H1 (cell line): ENCODE measurements around the gene NEURL1B.

ENCODE experiments used
- GABPA ChIP-seq: IDR thresholded peaks from 2 replicates; pipeline ENCODE4 v1.6.1; 2011; ENCODE audit warnings: mild to moderate bottlenecking, low read length, moderate library complexity, borderline replicate concordance; ENCODE audit not compliant: insufficient read depth
- RAD21 ChIP-seq, 2 experiments: IDR thresholded peaks in 1 of 2; conservative IDR thresholded peaks in 1 of 2; 2 replicates each; pipeline ENCODE4 v1.6.1; 2011; ENCODE audit warnings: low read depth in 2 of 2, low read length in 2 of 2, improper control_type of control experiment in 1 of 2, inconsistent platforms in 1 of 2, mild to moderate bottlenecking in 1 of 2, moderate library complexity in 1 of 2
- YY1 ChIP-seq: IDR thresholded peaks from 2 replicates; pipeline ENCODE4 v1.6.1; 2011; ENCODE audit warnings: low read depth, mild to moderate bottlenecking, low read length
- TF ChIP-seq, protein P1 (sequence below): IDR thresholded peaks from 2 replicates; pipeline ENCODE4 v1.6.1; 2011; ENCODE audit warnings: low read length, improper control_type of control experiment

DNA sequence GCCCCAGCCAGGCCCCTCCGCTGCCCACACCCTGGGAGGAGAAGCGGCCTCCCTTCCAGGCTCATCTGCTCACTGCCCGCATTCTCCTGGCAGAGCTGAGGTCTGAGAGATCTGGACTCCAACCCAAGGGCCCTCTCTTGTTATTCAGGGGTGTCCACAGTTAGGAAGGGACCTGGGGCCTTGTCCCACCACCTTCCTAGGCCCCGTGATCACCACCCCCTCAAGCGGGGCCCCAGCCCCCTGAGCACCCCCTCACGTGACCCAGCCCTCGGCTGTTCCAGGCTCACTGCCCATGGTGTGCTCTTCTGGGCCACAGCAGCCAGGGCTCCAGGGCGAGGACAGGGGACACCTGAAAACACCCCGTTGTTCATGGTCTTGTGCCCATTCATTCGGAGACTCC is 48.7 kb downstream of the NEURL1B start:
- no peak for TF ChIP-seq YY1
- no peak for TF ChIP-seq GABPA
- TF ChIP-seq, protein P1, sequence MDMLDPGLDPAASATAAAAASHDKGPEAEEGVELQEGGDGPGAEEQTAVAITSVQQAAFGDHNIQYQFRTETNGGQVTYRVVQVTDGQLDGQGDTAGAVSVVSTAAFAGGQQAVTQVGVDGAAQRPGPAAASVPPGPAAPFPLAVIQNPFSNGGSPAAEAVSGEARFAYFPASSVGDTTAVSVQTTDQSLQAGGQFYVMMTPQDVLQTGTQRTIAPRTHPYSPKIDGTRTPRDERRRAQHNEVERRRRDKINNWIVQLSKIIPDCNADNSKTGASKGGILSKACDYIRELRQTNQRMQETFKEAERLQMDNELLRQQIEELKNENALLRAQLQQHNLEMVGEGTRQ, result no peak
- no peak for TF ChIP-seq RAD21 (IDR thresholded peaks at IDR 0.05 in 1 of 2, conservative IDR thresholded peaks at IDR 0.05 in 1 of 2; ENCODE audit: low read depth in 2 of 2, low read length in 2 of 2)
